K562 (cell line): ENCODE data around the gene NPFFR1. TPM values are rescaled to one million over a fixed set of nuclear protein-coding genes. Genes with fewer than 3 reads are reported as not detected.

Source experiments
- ATAC-seq: fragments of 200-7000 bp; cut with Tn5 transposase; 3 replicates; pipeline ENCODE4 v1.9.1; 2020; ENCODE audit warnings: moderate library complexity
- BruUV-seq: library from RNA; stranded (reverse); fragments of 400-500 nt; replicated peaks from 2 replicates; lab custom pipeline; 2021; lab: Mats Ljungman, UMichigan
- CTCF ChIA-PET: fragments of 300-600 bp; formaldehyde crosslinking; extraction: SDS; loops from one replicate; lab custom pipeline; 2021; ENCODE audit warnings: low intra/inter-chr PET ratio; lab: Yijun Ruan, JAX
- POLR2A ChIA-PET: fragments of 300-600, 350-650 bp; sonication (Branson Sonifier 250); formaldehyde crosslinking; extraction: SDS; loops from one replicate; lab custom pipeline; 2021; ENCODE audit warnings: antibody characterized with exemption, inconsistent platforms; lab: Yijun Ruan, JAX
- DNase-seq, 4 experiments: peaks; one replicate each; pipeline versions ENCODE4 v3.0.0 to v3.0.0-alpha.2; 2011 to 2018; ENCODE audit warnings: low spot score in 3 of 4, mixed read lengths in 3 of 4; ENCODE audit errors: extremely low read depth in 1 of 4
- FAIRE-seq: peaks from 2 replicates; lab custom pipeline; 2011; peaks lifted over from hg19 to GRCh38; lab: Jason Lieb, UNC
- H2AFZ ChIP-seq: 2 replicates; pipeline ENCODE4 v1.6.0; 2011; ENCODE audit warnings: low read depth, low read length, control low read depth, inconsistent platforms
- H3K27ac ChIP-seq: fragments of 200-600 bp; 3 replicates; pipeline ENCODE4 v1.8.0; 2011; ENCODE audit warnings: low read depth, mild to moderate bottlenecking, control low read depth, inconsistent platforms, low read length, moderate library complexity, mixed read lengths; ENCODE audit errors: extremely low read depth
- H3K27me3 ChIP-seq, 2 experiments: fragments of 300-600 bp in 1 of 2; 2 replicates in 1 of 2; 3 replicates in 1 of 2; pipeline versions ENCODE4 v1.6.0 to v1.8.0; 2011; ENCODE audit warnings: inconsistent platforms in 2 of 2, low read length in 2 of 2, mild to moderate bottlenecking in 1 of 2, mixed read lengths in 1 of 2, moderate library complexity in 1 of 2; ENCODE audit not compliant: control insufficient read depth in 2 of 2, insufficient read depth in 2 of 2
- H3K36me3 ChIP-seq: fragments of 300-600 bp; 3 replicates; pipeline ENCODE4 v1.8.0; 2011; ENCODE audit warnings: mild to moderate bottlenecking, low read length, inconsistent platforms; ENCODE audit not compliant: control insufficient read depth, insufficient read depth
- H3K4me1 ChIP-seq, 2 experiments: fragments of 200-600 bp in 1 of 2; replicated peaks in 1 of 2; 2 replicates in 1 of 2; 3 replicates in 1 of 2; pipeline versions ENCODE4 v1.5.1 to v1.8.0; 2011; ENCODE audit warnings: inconsistent platforms in 2 of 2, low read length in 2 of 2, mild to moderate bottlenecking in 1 of 2, mixed read lengths in 1 of 2, moderate library complexity in 1 of 2; ENCODE audit not compliant: control insufficient read depth in 2 of 2, insufficient read depth in 2 of 2
- H3K4me2 ChIP-seq: 2 replicates; pipeline ENCODE4 v1.6.1; 2011; ENCODE audit warnings: low read length, control low read depth, inconsistent platforms, mixed read lengths; ENCODE audit not compliant: insufficient read depth
- H3K4me3 ChIP-seq: fragments of 200-600 bp; sonication (generic), shearing (Covaris generic); 2 replicates; pipeline ENCODE4 v1.5.1; 2016; ENCODE audit warnings: control low read depth, inconsistent platforms
- H3K79me2 ChIP-seq: fragments of 200-600 bp; 3 replicates; pipeline ENCODE4 v1.8.0; 2011; ENCODE audit warnings: low read length, inconsistent platforms; ENCODE audit not compliant: control insufficient read depth, insufficient read depth
- H3K9ac ChIP-seq, 2 experiments: 2 replicates each; pipeline versions ENCODE4 v1.6.0 to v1.6.1; 2011; ENCODE audit warnings: low read depth in 2 of 2, low read length in 2 of 2, control low read depth in 1 of 2, inconsistent platforms in 1 of 2, mild to moderate bottlenecking in 1 of 2, mixed read lengths in 1 of 2; ENCODE audit not compliant: insufficient read depth in 1 of 2
- H3K9me1 ChIP-seq: one replicate; pipeline ENCODE4 v1.6.0; 2011; ENCODE audit warnings: inconsistent platforms, mild to moderate bottlenecking, low read length, moderate library complexity; ENCODE audit not compliant: control insufficient read depth, insufficient read depth
- H3K9me3 ChIP-seq: replicated peaks from 2 replicates; pipeline ENCODE4 v1.5.1; 2011; ENCODE audit warnings: low read depth, low read length, inconsistent platforms; ENCODE audit not compliant: control insufficient read depth, insufficient read depth
- H4K20me1 ChIP-seq: replicated peaks from 2 replicates; pipeline ENCODE4 v1.6.1; 2011; ENCODE audit warnings: low read length, inconsistent platforms, mixed read lengths; ENCODE audit not compliant: control insufficient read depth, insufficient read depth
- CREM ChIP-seq: IDR thresholded peaks from 2 replicates; pipeline ENCODE4 v1.6.1; 2014; ENCODE audit warnings: antibody characterized with exemption, low read depth
- DMBX1 ChIP-seq: fragments of 250-450 bp; sonication (Bioruptor Pico); IDR thresholded peaks from 2 replicates; pipeline ENCODE4 v1.8.0; 2022; ENCODE audit warnings: inconsistent platforms, mild to moderate bottlenecking, moderate library complexity, borderline replicate concordance
- DPF2 ChIP-seq: fragments of 450-650 bp; IDR thresholded peaks from 2 replicates; pipeline ENCODE4 v1.6.1; 2016
- GABPB1 ChIP-seq: sonication (generic); formaldehyde crosslinking; IDR thresholded peaks from 2 replicates; pipeline ENCODE4 v1.8.0; 2022; ENCODE audit warnings: mild to moderate bottlenecking, missing genetic modification reagents
- HDAC2 ChIP-seq: fragments of 450-650 bp; IDR thresholded peaks from 2 replicates; pipeline ENCODE4 v1.6.1; 2016; ENCODE audit warnings: mild to moderate bottlenecking
- MCM2 ChIP-seq: fragments of 450-650 bp; IDR thresholded peaks from 2 replicates; pipeline ENCODE4 v1.6.1; 2017; ENCODE audit warnings: low read depth, mild to moderate bottlenecking
- MTA3 ChIP-seq: fragments of 450-650 bp; formaldehyde crosslinking; IDR thresholded peaks from 2 replicates; pipeline ENCODE4 v1.6.1; 2017; ENCODE audit warnings: mild to moderate bottlenecking, borderline replicate concordance
- MXI1 ChIP-seq: IDR thresholded peaks from 2 replicates; pipeline ENCODE4 v1.6.1; 2011; ENCODE audit warnings: low read depth, mild to moderate bottlenecking, improper control_type of control experiment, low read length
- PURB ChIP-seq: sonication (generic); formaldehyde crosslinking; IDR thresholded peaks from 2 replicates; pipeline ENCODE4 v1.9.0; 2021; ENCODE audit warnings: low read depth, mild to moderate bottlenecking, missing genetic modification reagents
- RBM14 ChIP-seq: fragments of 200-400 bp; formaldehyde crosslinking; IDR thresholded peaks from 2 replicates; pipeline ENCODE4 v1.6.1; 2018; ENCODE audit warnings: low read depth, mild to moderate bottlenecking, low read length, moderate library complexity, borderline replicate concordance; ENCODE audit not compliant: insufficient read depth
- SOX6 ChIP-seq: fragments of 450-650 bp; IDR thresholded peaks from 2 replicates; pipeline ENCODE4 v1.6.1; 2014; ENCODE audit warnings: mild to moderate bottlenecking
- SRSF9 ChIP-seq: fragments of 200-400 bp; formaldehyde crosslinking; IDR thresholded peaks from 2 replicates; pipeline ENCODE4 v1.6.1; 2017; ENCODE audit warnings: low read depth, low read length, borderline replicate concordance
- ZNF431 ChIP-seq: sonication (generic); formaldehyde crosslinking; IDR thresholded peaks from 2 replicates; pipeline ENCODE4 v1.8.0; 2022; ENCODE audit warnings: mild to moderate bottlenecking, missing genetic modification reagents
- ZZZ3 ChIP-seq: fragments of 450-650 bp; IDR thresholded peaks from 2 replicates; pipeline ENCODE4 v1.6.1; 2016; ENCODE audit warnings: antibody characterized with exemption, mild to moderate bottlenecking, moderate library complexity
- WGBS: fragments of 100-300 bp; shearing (Covaris generic); methylation state at CpG from one replicate; pipeline ENCODE4 v1.1.6; 2016; ENCODE audit warnings: low coverage, mixed read lengths; ENCODE audit not compliant: insufficient coverage; ENCODE audit errors: missing lambda C conversion rate; 5-methylcytosine and 5-hydroxymethylcytosine counted together
- in situ Hi-C: fragments of 300-500 bp; cut with MboI; formaldehyde crosslinking; loops from 4 replicates; pipeline ENCODE4 v1.15.0; 2018; ENCODE audit warnings: inconsistent platforms, mixed read lengths
- intact Hi-C: fragments of 100-400 bp; cut with micrococcal nuclease; formaldehyde crosslinking; loops from 2 replicates; pipeline ENCODE4 v1.14.2; 2022
- polyA plus RNA-seq, 8 experiments: library from polyadenylated mRNA; depleted of rRNA in 4 of 8; stranded (reverse) in 5 of 8; unstranded in 3 of 8; fragments of >200 nt; fragmentation: Nextera tagmentation in 2 of 8; fragmentation: Illumina TruSeq in 1 of 8; extraction: Ambion mirVana in 2 of 8; extraction: Trizol in 1 of 8; gene quantifications; 2 replicates each; pipeline versions ENCODE4 v1.2.1 to v1.2.3, GENCODE V29; 2011 to 2014; ENCODE audit warnings: inconsistent platforms in 1 of 8, missing spikeins in 1 of 8
- total RNA-seq, 7 experiments: library from RNA; depleted of rRNA in 6 of 7; stranded (reverse); fragments of >200 nt in 6 of 7; fragmentation: Illumina TruSeq in 2 of 7; extraction: Trizol in 2 of 7; gene quantifications; 2 replicates each; pipeline versions ENCODE4 v1.2.1 to v1.2.3, GENCODE V29; 2011 to 2021; ENCODE audit warnings: low replicate concordance in 1 of 7
- TF ChIP-seq, protein P1 (sequence below): fragments of 200-800 bp; sonication (Bioruptor generic); IDR thresholded peaks from 2 replicates; pipeline ENCODE4 v1.6.1; 2017; ENCODE audit warnings: missing genetic modification characterization, missing compliant biosample characterization
- TF ChIP-seq, protein P2 (sequence below): sonication (generic); formaldehyde crosslinking; IDR thresholded peaks from 2 replicates; pipeline ENCODE4 v1.8.0; 2022; ENCODE audit warnings: mild to moderate bottlenecking, missing genetic modification reagents, borderline replicate concordance
- TF ChIP-seq, protein P3 (sequence below), 2 experiments: fragments of 450-650 bp; IDR thresholded peaks; 2 replicates each; pipeline ENCODE4 v1.6.1; 2016

The NPFFR1 gene
- total and polyA plus RNA-seq, 9 of the 15 experiments (the other 6 are each of a cell fraction or from before 2014, with no cell fraction given) = under 0.01 TPM; not detected in 8

DNA sequence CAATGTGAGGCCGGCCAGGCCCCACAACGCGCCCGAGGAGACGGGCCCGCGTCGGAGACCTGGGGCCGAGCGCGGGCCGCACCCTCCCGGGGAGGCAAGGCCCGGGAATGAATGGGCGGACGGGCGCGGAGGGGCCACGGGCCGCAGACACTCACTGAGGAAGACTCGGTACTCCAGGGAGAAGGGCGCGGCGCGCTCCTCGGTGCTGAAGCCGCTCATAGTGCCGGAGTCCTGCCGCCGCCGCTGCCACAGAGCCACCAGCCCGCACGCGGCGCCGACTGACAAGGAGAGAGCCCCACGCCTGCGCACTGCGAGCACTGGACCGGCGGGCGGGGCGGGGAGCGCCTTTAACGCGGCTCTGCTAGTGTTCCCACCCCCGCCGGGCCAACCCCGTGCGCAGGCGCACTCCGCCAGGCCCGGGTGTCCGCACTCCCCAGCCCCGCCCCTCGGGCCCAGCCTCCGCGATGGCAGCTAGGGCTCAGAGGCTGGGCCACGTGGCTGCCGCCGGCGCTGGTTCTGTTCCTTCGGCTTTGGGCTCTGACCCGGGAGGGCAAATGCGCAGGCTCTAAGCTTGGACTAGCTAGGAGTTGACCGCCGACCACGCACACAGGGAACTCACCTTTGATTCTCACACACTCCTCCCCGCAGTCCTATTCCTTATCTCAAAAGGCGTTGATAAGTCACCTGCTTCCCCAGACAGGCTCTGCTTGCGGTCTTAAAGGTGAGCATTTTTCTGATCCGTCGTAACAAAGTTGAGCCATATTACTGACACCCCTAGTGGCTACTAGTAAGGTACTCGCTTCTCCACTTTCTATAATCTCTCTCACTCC lies 50.5 kb downstream of the NPFFR1 start, which contains the start of gene PPA1:
TSS of gene PPA1 (minus strand) at position 321 of the 830 bp plus-strand sequence. CDS start at position 219, 102 bp downstream.
- CTCF ChIA-PET = no interaction called here
- TF ChIP-seq, protein P1, sequence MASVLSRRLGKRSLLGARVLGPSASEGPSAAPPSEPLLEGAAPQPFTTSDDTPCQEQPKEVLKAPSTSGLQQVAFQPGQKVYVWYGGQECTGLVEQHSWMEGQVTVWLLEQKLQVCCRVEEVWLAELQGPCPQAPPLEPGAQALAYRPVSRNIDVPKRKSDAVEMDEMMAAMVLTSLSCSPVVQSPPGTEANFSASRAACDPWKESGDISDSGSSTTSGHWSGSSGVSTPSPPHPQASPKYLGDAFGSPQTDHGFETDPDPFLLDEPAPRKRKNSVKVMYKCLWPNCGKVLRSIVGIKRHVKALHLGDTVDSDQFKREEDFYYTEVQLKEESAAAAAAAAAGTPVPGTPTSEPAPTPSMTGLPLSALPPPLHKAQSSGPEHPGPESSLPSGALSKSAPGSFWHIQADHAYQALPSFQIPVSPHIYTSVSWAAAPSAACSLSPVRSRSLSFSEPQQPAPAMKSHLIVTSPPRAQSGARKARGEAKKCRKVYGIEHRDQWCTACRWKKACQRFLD (CRISPR knock-in tag) = peak; percentile 93
- TF ChIP-seq MCM2 (no peak), SOX6 (peak; percentile 53), MXI1 (peak; percentile 95), RBM14 (0 out of 2 replicates have a peak, but pooled peaks have one; percentile 26), ZZZ3 (no peak), ZNF431 (CRISPR knock-in tag) (peak; percentile 37; the same call in 1 of the 2 replicates), SRSF9 (no peak), GABPB1 (0 out of 2 replicates have a peak, but pooled peaks have one; percentile 33), PURB (CRISPR knock-in tag) (no peak), HDAC2 (peak; percentile 91), CREM (0 out of 2 replicates have a peak, but pooled peaks have one; percentile 19), DMBX1 (CRISPR knock-in tag) (peak; percentile 46), DPF2 (peak; percentile 87), MTA3 (peak; percentile 79; the same call in 1 of the 2 replicates)
- TF ChIP-seq, protein P2, sequence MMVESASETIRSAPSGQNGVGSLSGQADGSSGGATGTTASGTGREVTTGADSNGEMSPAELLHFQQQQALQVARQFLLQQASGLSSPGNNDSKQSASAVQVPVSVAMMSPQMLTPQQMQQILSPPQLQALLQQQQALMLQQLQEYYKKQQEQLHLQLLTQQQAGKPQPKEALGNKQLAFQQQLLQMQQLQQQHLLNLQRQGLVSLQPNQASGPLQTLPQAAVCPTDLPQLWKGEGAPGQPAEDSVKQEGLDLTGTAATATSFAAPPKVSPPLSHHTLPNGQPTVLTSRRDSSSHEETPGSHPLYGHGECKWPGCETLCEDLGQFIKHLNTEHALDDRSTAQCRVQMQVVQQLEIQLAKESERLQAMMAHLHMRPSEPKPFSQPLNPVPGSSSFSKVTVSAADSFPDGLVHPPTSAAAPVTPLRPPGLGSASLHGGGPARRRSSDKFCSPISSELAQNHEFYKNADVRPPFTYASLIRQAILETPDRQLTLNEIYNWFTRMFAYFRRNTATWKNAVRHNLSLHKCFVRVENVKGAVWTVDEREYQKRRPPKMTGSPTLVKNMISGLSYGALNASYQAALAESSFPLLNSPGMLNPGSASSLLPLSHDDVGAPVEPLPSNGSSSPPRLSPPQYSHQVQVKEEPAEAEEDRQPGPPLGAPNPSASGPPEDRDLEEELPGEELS (CRISPR knock-in tag) = 0 out of 2 replicates have a peak, but pooled peaks have one; percentile 41
- TF ChIP-seq, protein P3, sequence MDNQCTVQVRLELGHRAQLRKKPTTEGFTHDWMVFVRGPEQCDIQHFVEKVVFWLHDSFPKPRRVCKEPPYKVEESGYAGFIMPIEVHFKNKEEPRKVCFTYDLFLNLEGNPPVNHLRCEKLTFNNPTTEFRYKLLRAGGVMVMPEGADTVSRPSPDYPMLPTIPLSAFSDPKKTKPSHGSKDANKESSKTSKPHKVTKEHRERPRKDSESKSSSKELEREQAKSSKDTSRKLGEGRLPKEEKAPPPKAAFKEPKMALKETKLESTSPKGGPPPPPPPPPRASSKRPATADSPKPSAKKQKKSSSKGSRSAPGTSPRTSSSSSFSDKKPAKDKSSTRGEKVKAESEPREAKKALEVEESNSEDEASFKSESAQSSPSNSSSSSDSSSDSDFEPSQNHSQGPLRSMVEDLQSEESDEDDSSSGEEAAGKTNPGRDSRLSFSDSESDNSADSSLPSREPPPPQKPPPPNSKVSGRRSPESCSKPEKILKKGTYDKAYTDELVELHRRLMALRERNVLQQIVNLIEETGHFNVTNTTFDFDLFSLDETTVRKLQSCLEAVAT (IDR thresholded peaks at IDR 0.05) = 0 out of 4 replicates have a peak, but pooled peaks of 1 of the 2 experiments have one; percentile 47

More for the DNA sequence above, 50.5 kb downstream of the NPFFR1 start, which contains the start of gene PPA1:
- in situ Hi-C loops (loop anchor here (5.0 kb wide), 1 partner anchor 114 kb away; no protein-coding TSS in a partner anchor), intact Hi-C loops (no loop called here)
- WGBS = under 1% methylated on average over 62 of the region's 74 CpGs
- Histone ChIP-seq H3K79me2 (peaks cover 50% of the 10 kb centered on the region), H3K9ac (peak within 1 kb of the TSS; percentile 87 to 98), H4K20me1 (0 out of 2 replicates have a peak, but pooled peaks cover 5% of the 10 kb centered on the region), H3K9me3 (no peaks in the 10 kb centered on the region), H3K36me3 (peaks cover 26% of the 10 kb centered on the region), H3K9me1 (no peaks in the 10 kb centered on the region), H2AFZ (peak within 1 kb of the TSS; percentile 100), H3K4me2 (peak within 1 kb of the TSS; percentile 91), H3K4me3 (peak within 1 kb of the TSS; percentile 83), H3K27ac (peak within 1 kb of the TSS; percentile 84), H3K4me1 (peaks cover 13 to 23% of the 10 kb centered on the region in 2 experiments; a peak in 4 of 5 replicates), H3K27me3 (no peaks in the 10 kb centered on the region)
- BruUV-seq = TSS peak; percentile 87
- ATAC-seq (peak; percentile 92), DNase-seq (peak; percentile 99 to 100 (median 100)), FAIRE-seq (peak; percentile 40)
- POLR2A ChIA-PET = interaction anchor here (0.6 to 2.8 kb wide), 16 partner anchors 11 to 333 kb away, joined by 3 to 20 read pairs (median 4); partner anchors contain the start of gene SAR1A
